OCI-LY7 (cell line): ENCODE results near the gene ALPL.

Source experiments
- EZH2phosphoT487 ChIP-seq: fragments of 200-600 bp; sonication (generic); IDR thresholded peaks from 2 replicates; pipeline ENCODE4 v1.6.1; 2018; ENCODE audit warnings: low read depth, borderline replicate concordance, mild to moderate bottlenecking, mixed run types, antibody characterized with exemption, low read length, moderate library complexity, mixed read lengths
- TF ChIP-seq, protein P1 (sequence below): fragments of 200-600 bp; sonication (generic); conservative IDR thresholded peaks from 2 replicates; pipeline ENCODE4 v1.5.1; 2014; ENCODE audit warnings: mild to moderate bottlenecking, antibody characterized with exemption, low read length, moderate library complexity, mixed read lengths

DNA sequence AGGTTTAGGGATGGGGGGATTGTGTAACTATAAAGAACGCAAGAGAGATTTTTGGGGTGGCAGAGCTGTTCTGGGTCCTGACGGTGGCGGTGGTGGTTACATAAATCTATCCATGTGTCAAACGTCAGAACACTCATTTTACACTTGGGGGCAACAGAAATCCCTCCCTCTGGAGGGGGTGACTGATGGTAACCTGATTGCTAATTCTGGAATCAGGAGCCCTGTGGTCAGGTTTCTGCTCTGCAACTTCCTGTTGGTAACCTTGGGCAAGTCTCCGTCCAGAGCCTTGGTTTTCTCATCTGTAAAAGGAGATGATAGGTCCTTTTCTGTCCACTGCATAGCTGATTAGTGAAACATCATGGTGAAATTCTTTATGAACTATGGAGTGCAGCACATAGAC is 40.9 kb downstream of the ALPL start:
- TF ChIP-seq, protein P1, sequence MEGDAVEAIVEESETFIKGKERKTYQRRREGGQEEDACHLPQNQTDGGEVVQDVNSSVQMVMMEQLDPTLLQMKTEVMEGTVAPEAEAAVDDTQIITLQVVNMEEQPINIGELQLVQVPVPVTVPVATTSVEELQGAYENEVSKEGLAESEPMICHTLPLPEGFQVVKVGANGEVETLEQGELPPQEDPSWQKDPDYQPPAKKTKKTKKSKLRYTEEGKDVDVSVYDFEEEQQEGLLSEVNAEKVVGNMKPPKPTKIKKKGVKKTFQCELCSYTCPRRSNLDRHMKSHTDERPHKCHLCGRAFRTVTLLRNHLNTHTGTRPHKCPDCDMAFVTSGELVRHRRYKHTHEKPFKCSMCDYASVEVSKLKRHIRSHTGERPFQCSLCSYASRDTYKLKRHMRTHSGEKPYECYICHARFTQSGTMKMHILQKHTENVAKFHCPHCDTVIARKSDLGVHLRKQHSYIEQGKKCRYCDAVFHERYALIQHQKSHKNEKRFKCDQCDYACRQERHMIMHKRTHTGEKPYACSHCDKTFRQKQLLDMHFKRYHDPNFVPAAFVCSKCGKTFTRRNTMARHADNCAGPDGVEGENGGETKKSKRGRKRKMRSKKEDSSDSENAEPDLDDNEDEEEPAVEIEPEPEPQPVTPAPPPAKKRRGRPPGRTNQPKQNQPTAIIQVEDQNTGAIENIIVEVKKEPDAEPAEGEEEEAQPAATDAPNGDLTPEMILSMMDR = no peak
- no peak for TF ChIP-seq EZH2phosphoT487
